H9 (cell line): ENCODE measurements around the gene PARG. TPM values are rescaled to one million over a fixed set of nuclear protein-coding genes. Genes with fewer than 3 reads are reported as not detected.

ENCODE experiments used
- DNase-seq: peaks from one replicate; pipeline ENCODE4 v3.0.0-alpha.2; 2017
- H2AFZ ChIP-seq: one replicate; pipeline ENCODE4 v1.6.1; 2013; ENCODE audit warnings: mild to moderate bottlenecking, low read length, control low read depth, moderate library complexity
- H2AK5ac ChIP-seq: 2 replicates; pipeline ENCODE4 v1.6.1; 2013; ENCODE audit warnings: low read length, control low read depth, mixed read lengths; ENCODE audit not compliant: insufficient read length
- H2BK120ac ChIP-seq: one replicate; pipeline ENCODE4 v1.6.1; 2013; ENCODE audit warnings: low read depth, mild to moderate bottlenecking, low read length, control low read depth, inconsistent platforms; ENCODE audit not compliant: poor library complexity, severe bottlenecking
- H2BK12ac ChIP-seq: 2 replicates; pipeline ENCODE4 v1.6.1; 2013; ENCODE audit warnings: low read length, control low read depth, mixed read lengths, low read depth; ENCODE audit not compliant: insufficient read length
- H2BK15ac ChIP-seq: 2 replicates; pipeline ENCODE4 v1.6.1; 2013; ENCODE audit warnings: low read depth, low read length, control low read depth
- H2BK20ac ChIP-seq: one replicate; pipeline ENCODE4 v1.6.1; 2013; ENCODE audit warnings: low read depth, mild to moderate bottlenecking, low read length, control low read depth, inconsistent platforms; ENCODE audit not compliant: poor library complexity, severe bottlenecking
- H2BK5ac ChIP-seq: 2 replicates; pipeline ENCODE4 v1.6.1; 2013; ENCODE audit warnings: low read length, control low read depth, mixed read lengths; ENCODE audit not compliant: insufficient read length
- H3K14ac ChIP-seq: 2 replicates; pipeline ENCODE4 v1.6.1; 2013; ENCODE audit warnings: low read length, control low read depth; ENCODE audit not compliant: insufficient read depth
- H3K18ac ChIP-seq: 2 replicates; pipeline ENCODE4 v1.6.1; 2013; ENCODE audit warnings: low read depth, mild to moderate bottlenecking, mixed read lengths, low read length, control low read depth; ENCODE audit not compliant: insufficient read length
- H3K23ac ChIP-seq: 2 replicates; pipeline ENCODE4 v1.6.1; 2013; ENCODE audit warnings: low read length, control low read depth, mixed read lengths, low read depth; ENCODE audit not compliant: insufficient read length
- H3K23me2 ChIP-seq: 2 replicates; pipeline ENCODE4 v1.6.1; 2013; ENCODE audit warnings: low read depth, mild to moderate bottlenecking, mixed read lengths, low read length, control low read depth; ENCODE audit not compliant: insufficient read length, poor library complexity, severe bottlenecking
- H3K27ac ChIP-seq: 2 replicates; pipeline ENCODE4 v1.5.1; 2013; ENCODE audit warnings: low read length, control low read depth, mixed read lengths, low read depth; ENCODE audit not compliant: insufficient read length
- H3K27me3 ChIP-seq: 2 replicates; pipeline ENCODE4 v1.6.1; 2013; ENCODE audit warnings: low read length, control low read depth, inconsistent platforms; ENCODE audit not compliant: insufficient read depth
- H3K4ac ChIP-seq: 2 replicates; pipeline ENCODE4 v1.6.1; 2013; ENCODE audit warnings: low read depth, mild to moderate bottlenecking, control low read depth, inconsistent platforms, low read length, moderate library complexity
- H3K4me1 ChIP-seq: 2 replicates; pipeline ENCODE4 v1.6.1; 2013; ENCODE audit warnings: low read length, control low read depth, inconsistent platforms; ENCODE audit not compliant: insufficient read depth
- H3K4me2 ChIP-seq: 2 replicates; pipeline ENCODE4 v1.6.1; 2013; ENCODE audit warnings: low read length, control low read depth, mixed read lengths; ENCODE audit not compliant: insufficient read length, insufficient read depth
- H3K56ac ChIP-seq: 2 replicates; pipeline ENCODE4 v1.6.1; 2013; ENCODE audit warnings: low read depth, mild to moderate bottlenecking, mixed read lengths, low read length, control low read depth; ENCODE audit not compliant: insufficient read length
- H3K79me1 ChIP-seq: 2 replicates; pipeline ENCODE4 v1.6.1; 2013; ENCODE audit warnings: low read depth, mild to moderate bottlenecking, moderate library complexity, low read length, control low read depth, inconsistent platforms; ENCODE audit not compliant: insufficient read depth, poor library complexity, severe bottlenecking
- H3K79me2 ChIP-seq: 2 replicates; pipeline ENCODE4 v1.6.1; 2013; ENCODE audit warnings: low read length, control low read depth, inconsistent platforms; ENCODE audit not compliant: insufficient read depth
- H3K9ac ChIP-seq: 2 replicates; pipeline ENCODE4 v1.6.1; 2013; ENCODE audit warnings: low read length, control low read depth, mixed read lengths; ENCODE audit not compliant: insufficient read length; ENCODE audit errors: extremely low read depth
- H3K9me3 ChIP-seq: one replicate; pipeline ENCODE4 v1.6.1; 2013; ENCODE audit warnings: low read depth, low read length, inconsistent platforms; ENCODE audit not compliant: control insufficient read depth
- H3T11ph ChIP-seq: one replicate; pipeline ENCODE4 v1.6.1; 2013; ENCODE audit warnings: mild to moderate bottlenecking, low read length, control low read depth, inconsistent platforms
- H4K20me1 ChIP-seq: one replicate; pipeline ENCODE4 v1.6.1; 2013; ENCODE audit not compliant: control insufficient read depth, insufficient read length, insufficient read depth
- H4K5ac ChIP-seq: 2 replicates; pipeline ENCODE4 v1.6.1; 2013; ENCODE audit warnings: low read depth, mild to moderate bottlenecking, mixed read lengths, low read length, control low read depth; ENCODE audit not compliant: insufficient read length
- H4K8ac ChIP-seq: replicated peaks from 2 replicates; pipeline ENCODE4 v1.6.1; 2013; ENCODE audit warnings: low read length, control low read depth, mixed read lengths, low read depth; ENCODE audit not compliant: insufficient read length
- H4K91ac ChIP-seq: 2 replicates; pipeline ENCODE4 v1.6.1; 2013; ENCODE audit warnings: low read depth, mild to moderate bottlenecking, moderate library complexity, mixed read lengths, low read length, control low read depth; ENCODE audit not compliant: insufficient read length
- H3K27ac Mint-ChIP-seq, 3 experiments: 2 replicates in 2 of 3; 3 replicates in 1 of 3; pipeline ENCODE4 v1.8.0; 2020 to 2021; ENCODE audit warnings: mixed read lengths in 3 of 3, mild to moderate bottlenecking in 1 of 3, moderate library complexity in 1 of 3
- H3K27me3 Mint-ChIP-seq: 2 replicates; pipeline ENCODE4 v1.8.0; 2021; ENCODE audit warnings: low read depth, mild to moderate bottlenecking, moderate library complexity, mixed read lengths
- H3K36me3 Mint-ChIP-seq, 3 experiments: 2 replicates in 2 of 3; 3 replicates in 1 of 3; pipeline ENCODE4 v1.8.0; 2020 to 2021; ENCODE audit warnings: low read depth in 3 of 3, mixed read lengths in 3 of 3; ENCODE audit not compliant: insufficient read depth in 1 of 3
- H3K4me1 Mint-ChIP-seq, 2 experiments: 2 replicates each; pipeline ENCODE4 v1.8.0; 2020; ENCODE audit warnings: mixed read lengths in 2 of 2
- H3K4me3 Mint-ChIP-seq, 2 experiments: 2 replicates in 1 of 2; 3 replicates in 1 of 2; pipeline ENCODE4 v1.8.0; 2020 to 2021; ENCODE audit warnings: mild to moderate bottlenecking in 2 of 2, mixed read lengths in 2 of 2, moderate library complexity in 1 of 2
- H3K9me3 Mint-ChIP-seq, 2 experiments: 2 replicates in 1 of 2; 3 replicates in 1 of 2; pipeline ENCODE4 v1.8.0; 2020; ENCODE audit warnings: mild to moderate bottlenecking in 2 of 2, mixed read lengths in 2 of 2, moderate library complexity in 1 of 2
- CTCF ChIP-seq: fragments of 200-600 bp; sonication (generic); conservative IDR thresholded peaks from 3 replicates; pipeline ENCODE4 v1.8.0; 2021; ENCODE audit warnings: antibody characterized with exemption, mild to moderate bottlenecking
- WGBS: extraction: QIAGEN DNeasy Blood & Tissue Kit; methylation state at CpG from one replicate; pipeline ENCODE4 v1.1.7; 2013; ENCODE audit warnings: missing lambda C conversion rate, low lambda C conversion rate, mixed read lengths; ENCODE audit not compliant: insufficient read length; ENCODE audit errors: extremely low coverage; 5-methylcytosine and 5-hydroxymethylcytosine counted together
- total RNA-seq: library from RNA; stranded (reverse); gene quantifications from 2 replicates; pipeline ENCODE4 v1.2.1, GENCODE V29; 2021

The PARG gene
- total RNA-seq, 1 experiment from 2014 or later = 48.3 TPM

GRCh38 chr10:49768329-49768728 lies 173.5 kb downstream of the PARG start:
- Histone ChIP-seq H4K20me1 (no peaks in the 10 kb centered on the region), H3K4me1 (no peaks in the 10 kb centered on the region), H4K91ac (no peak overlapping the region), H3K56ac (no peak overlapping the region), H4K8ac (no peak overlapping the region), H3K23me2 (no peaks in the 10 kb centered on the region), H3K27ac (no peak overlapping the region), H3K9ac (no peak overlapping the region), H2BK15ac (no peak overlapping the region), H4K5ac (no peak overlapping the region), H2BK20ac (no peak overlapping the region), H3K27me3 (no peaks in the 10 kb centered on the region), H3K4ac (no peak overlapping the region), H2AFZ (no peak overlapping the region), H2BK120ac (no peak overlapping the region), H3T11ph (no peak overlapping the region), H3K18ac (no peak overlapping the region), H3K9me3 (no peaks in the 10 kb centered on the region), H3K79me2 (no peaks in the 10 kb centered on the region), H2BK12ac (no peak overlapping the region), H3K79me1 (no peaks in the 10 kb centered on the region), H2AK5ac (no peak overlapping the region), H3K4me2 (no peak overlapping the region), H3K14ac (no peak overlapping the region), H2BK5ac (no peak overlapping the region), H3K23ac (no peak overlapping the region)
- DNase-seq = peak; percentile 48
- H3K27ac Mint-ChIP-seq = no peak overlapping the region
- no peak overlapping the region for H3K4me3 Mint-ChIP-seq
- H3K27me3 Mint-ChIP-seq = peaks cover 11% of the 10 kb centered on the region
- no peaks in the 10 kb centered on the region for H3K36me3 Mint-ChIP-seq
- no CpG with 5 or more reads among the region's 38 CpGs for WGBS
- H3K4me1 Mint-ChIP-seq = peaks cover 4 to 5% of the 10 kb centered on the region in 2 experiments; a peak in 3 of 4 replicates
- peaks cover 0 to 3% of the 10 kb centered on the region in 2 experiments; a peak in 1 of 5 replicates for H3K9me3 Mint-ChIP-seq
- no peak for TF ChIP-seq CTCF

Other genes starting within 250 kb of the PARG start
- 21.9 and 22.6 TPM in 2 replicates for gene OGDHL, start 179.7 kb downstream of the PARG start, total RNA-seq
- 20.8 and 24.2 TPM in 2 replicates for gene TIMM23B, start within 50 bp of the PARG start, total RNA-seq
- gene AGAP6, start 46.4 kb upstream of the PARG start, total RNA-seq = 12.1 and 13.4 TPM in 2 replicates
- gene WASHC2A, start 125.9 kb upstream of the PARG start, total RNA-seq = 32.1 and 35.5 TPM in 2 replicates